Cerebellar nuclear complex (tissue), 1 donor: ENCODE measurements around the gene CCDC137.

ENCODE experiments used
- DNase-seq, 2 experiments: peaks; one replicate each; lab custom pipeline; 2025; lab: John Stamatoyannopoulos, UW

The CCDC137 gene

DNA sequence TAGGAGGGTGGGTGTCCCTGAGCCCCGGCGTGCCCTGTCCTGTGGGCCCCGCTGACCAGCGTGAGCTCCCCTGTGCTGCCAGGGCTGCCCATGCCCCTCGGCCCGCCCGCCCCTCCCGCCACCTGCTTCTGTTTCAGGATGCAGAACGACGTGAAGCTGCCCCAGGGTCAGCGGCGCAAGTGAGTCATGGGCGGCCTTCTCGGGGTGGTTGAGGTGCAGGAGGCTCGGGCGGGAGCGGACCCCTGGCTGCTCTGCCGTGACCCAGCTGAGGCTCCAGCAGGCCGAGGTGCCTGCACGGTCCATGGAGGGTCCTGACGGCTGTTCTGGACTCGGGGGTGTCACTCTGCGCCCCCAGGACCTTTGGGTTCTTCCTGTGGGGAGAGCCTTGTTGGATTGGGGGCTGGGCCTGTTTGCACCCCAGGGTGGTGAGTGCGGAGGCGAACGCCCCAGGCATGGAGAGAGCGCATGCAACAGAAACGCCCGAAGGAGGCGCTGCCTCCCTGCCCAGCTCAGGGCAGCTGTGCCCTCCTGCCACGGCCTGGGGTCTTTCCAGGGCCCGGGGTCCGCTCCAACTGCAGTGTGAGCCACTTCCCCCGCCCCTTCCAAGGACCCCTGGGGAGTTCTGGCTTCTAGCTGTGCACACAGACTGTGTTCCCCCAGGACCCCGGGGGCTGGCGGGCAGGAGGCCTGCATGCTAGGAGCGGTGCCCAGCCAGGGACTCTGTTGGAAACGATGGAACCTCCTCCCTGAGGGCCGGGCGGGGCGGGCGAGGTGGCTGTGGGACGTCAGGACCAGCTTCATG lies 49.5 kb downstream of the CCDC137 start:
- no peak for DNase-seq

DNA sequence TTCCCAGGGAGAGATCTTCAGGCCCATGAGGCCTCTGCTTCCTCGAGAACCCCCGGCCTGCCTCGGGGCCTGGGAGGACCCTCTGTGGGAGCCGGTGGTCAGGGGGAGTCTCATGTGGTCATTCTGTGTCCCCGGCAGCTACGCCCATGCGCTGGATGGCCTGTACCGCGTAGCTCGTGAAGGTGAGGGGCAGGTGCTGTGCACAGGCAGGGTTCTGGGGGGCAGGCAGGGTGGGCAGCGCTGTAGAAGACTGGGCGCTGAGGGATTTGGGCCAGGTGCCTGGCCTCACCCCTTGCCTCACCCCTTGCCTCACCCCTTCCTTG lies 50.1 kb downstream of the CCDC137 start:
- no peak for DNase-seq

DNA sequence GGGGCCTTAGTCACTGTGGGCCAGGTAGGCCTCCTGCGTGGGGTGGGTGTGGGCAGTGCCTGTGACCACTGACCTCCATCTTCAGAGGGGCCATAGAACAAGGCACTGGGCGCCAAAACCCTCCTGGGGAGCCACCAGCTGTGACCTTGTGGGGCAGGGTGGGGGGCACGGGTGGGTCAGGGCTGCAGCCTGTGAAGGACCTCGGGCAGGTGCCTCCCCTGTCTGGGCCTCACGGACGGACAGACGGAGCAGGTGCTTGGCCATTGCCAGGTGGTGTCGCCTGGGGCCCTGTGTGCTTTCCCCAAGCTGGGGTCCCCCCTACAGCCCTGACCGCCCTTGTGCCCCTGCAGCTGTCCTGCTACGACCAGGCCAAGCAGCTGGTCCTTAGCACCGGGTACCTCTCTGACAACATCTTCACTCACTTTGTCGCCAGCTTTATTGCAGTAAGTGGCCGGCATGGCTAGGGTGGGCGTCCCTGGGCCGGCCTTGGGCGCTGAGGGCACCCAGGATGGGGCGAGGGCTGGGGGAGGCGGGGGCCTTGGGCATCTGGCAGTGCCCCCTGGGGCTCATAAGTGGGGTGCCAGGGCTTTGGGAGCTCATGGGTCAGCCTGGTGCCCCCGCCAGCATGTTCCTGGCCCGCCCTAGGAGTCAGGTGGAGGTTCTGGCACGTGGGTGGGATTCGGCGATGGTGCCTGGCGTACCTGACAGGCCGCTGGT lies 50.7 kb downstream of the CCDC137 start:
- DNase-seq: no peak

DNA sequence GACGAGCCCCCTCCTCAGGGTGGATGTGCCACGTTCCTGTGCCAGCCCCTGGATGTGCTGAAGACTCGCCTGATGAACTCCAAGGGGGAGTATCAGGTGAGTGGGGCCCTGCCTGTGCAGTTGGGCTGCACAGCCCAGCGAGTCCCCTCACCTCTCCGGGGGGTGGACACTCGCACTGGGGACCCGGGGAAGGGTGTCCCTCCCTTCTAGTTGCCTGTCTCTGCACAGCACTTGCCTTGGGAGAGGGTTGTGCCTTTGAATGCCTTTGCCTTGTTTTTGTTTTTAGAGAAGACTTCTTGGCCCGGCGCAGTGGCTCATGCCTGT lies 51.2 kb downstream of the CCDC137 start:
- DNase-seq: no peak

DNA sequence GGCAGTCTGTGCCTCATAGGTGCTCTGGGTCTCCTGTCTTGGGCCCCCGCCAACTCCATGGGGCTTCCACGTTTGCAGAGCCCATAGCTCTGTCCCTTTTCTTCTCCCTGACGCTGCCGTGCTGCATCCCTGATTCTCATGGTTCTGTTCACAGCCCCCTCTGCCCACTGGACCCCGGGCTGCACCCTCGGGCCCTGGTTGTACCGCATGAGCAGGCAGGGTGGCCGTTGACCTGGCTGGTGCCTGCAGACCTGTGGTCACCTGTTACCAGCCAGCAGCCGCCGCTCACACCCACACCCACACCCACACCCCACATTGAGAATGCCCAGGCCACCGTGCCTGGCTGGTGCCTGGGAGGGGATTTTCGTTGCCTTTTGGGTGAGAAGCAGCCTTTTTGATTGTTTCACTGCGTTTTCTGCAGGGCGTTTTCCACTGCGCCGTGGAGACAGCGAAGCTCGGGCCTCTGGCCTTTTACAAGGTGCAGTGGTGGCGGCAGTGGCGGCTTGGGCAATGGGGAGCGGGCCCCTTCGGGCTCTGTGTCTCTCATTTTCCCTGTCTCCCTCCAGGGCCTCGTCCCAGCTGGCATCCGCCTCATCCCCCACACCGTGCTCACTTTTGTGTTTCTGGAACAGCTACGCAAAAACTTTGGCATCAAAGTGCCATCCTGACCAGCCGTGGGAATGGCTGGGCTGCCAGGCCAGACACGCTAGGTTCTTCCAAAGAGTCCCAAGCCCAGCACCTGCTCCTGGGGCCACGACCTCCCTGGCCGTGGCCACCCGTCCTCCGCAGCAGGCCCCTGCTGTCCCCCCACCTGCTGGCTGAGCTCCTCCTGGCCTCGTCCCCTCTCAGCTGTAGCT lies 53.1 kb downstream of the CCDC137 start:
- no peak for DNase-seq

DNA sequence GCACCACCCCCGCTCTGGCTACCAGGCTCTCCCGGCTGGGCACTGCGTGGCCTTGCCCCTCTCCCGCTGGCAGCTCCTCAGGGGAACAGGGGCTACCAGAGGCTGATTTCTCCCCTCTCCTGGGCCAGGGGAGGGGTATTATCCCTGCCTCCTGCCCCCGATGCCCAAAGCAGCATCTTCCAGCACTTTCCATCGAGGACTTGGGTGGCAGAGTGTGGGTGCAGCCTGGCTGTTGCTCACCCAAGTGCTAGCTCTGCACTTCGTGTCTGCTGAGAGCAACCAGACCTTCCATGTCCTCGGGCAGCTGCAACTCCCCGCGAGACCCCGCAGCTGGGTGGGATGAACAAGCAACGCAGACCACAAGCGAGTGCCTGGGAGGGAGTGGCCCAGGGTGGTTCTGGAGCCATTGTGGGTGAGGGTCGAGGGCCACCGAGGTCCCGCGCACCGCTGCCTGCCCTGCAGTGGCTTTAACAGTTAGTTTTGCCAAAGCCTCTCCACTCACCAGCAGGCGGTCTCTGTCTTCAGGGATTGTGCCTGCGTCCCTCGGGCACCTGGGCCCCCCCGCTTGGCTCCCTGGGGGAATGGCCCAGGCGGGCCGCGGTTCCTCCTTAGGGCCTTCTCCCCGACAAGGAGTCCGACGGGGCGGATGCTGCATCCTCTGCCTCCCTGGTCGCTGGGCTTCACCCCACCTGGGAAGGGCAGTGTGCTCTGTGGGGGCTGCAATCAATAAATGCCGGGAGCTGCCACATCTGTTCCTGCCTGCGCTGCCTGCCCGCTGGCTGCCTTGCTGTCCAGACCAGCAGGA lies 53.9 kb downstream of the CCDC137 start:
- no peak for DNase-seq

DNA sequence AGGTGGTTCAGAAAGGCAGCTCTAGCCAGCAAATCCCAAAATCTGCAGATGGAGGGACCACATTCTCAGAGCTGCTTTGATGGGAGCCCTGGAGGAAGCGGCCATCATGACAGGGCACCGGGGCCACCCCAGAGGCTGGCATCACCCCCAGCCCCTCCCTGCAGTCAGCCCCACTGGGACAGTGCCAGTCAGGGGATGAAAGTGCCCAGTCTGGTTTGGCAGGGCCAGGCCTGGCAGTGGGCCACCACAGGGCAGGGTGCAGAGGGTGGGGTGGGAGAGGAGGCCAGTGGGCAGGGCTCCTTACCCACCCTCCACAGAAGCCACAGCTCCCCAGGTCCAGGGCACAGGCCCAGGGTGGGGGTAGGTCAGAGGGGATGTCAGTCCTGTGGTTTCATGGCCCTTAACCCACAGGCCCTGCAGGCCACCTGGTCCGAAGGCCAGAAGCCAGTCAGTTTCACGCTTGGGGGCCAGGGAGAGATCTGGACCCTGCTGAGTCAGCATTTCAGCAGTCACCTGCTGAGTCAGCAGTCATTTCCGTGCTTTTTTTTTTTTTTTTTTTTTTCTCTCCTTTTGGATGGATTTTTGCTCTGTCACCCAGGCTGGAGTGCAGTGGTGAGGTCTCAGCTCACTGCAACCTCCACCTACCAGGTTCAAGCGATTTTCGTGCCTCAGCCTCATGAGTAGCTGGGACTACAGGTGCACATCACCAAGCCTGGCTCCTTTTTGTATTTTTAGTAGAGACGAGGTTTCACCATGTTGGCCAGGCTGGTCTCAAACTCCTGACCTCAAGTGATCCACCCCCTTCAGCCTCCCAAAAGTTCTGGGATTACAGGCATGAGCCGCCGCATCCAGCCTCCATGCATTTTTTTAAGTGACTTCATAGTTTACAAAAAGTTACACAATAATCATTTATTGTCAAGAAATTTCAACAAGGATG lies 55.9 kb downstream of the CCDC137 start:
- DNase-seq: no peak
